HCT116 (cell line): ENCODE results near the gene ZYG11B.
A peak's percentile ranks its signal among the peaks of the same experiment; 100 is the strongest.

Experiments
- ATF3 ChIP-seq: IDR thresholded peaks from 2 replicates; pipeline ENCODE4 v1.6.1; 2012
- CEBPB ChIP-seq: IDR thresholded peaks from 2 replicates; pipeline ENCODE4 v1.6.1; 2012; ENCODE audit warnings: low read depth
- CTCF ChIP-seq, 3 experiments: fragments of 200-600 bp in 1 of 3; sonication (generic) in 1 of 3; IDR thresholded peaks in 2 of 3; conservative IDR thresholded peaks in 1 of 3; 2 replicates each; pipeline ENCODE4 v1.5.1; 2012 to 2017; ENCODE audit warnings: low read depth in 2 of 3, low read length in 2 of 3, antibody characterized with exemption in 1 of 3, borderline replicate concordance in 1 of 3, control low read depth in 1 of 3, mild to moderate bottlenecking in 1 of 3, mixed read lengths in 1 of 3, mixed run types in 1 of 3, moderate library complexity in 1 of 3; ENCODE audit not compliant: insufficient read depth in 1 of 3
- EZH2 ChIP-seq: fragments of 200-600 bp; sonication (generic); IDR thresholded peaks from 2 replicates; pipeline ENCODE4 v1.6.1; 2017; ENCODE audit warnings: antibody characterized with exemption, mixed run types
- EZH2phosphoT487 ChIP-seq: fragments of 200-600 bp; IDR thresholded peaks from 2 replicates; pipeline ENCODE4 v1.6.1; 2018; ENCODE audit warnings: antibody characterized with exemption, borderline replicate concordance
- JUND ChIP-seq: IDR thresholded peaks from 2 replicates; pipeline ENCODE4 v1.6.1; 2012
- MAX ChIP-seq: IDR thresholded peaks from 2 replicates; pipeline ENCODE4 v1.6.1; 2012
- POLR2A ChIP-seq: IDR thresholded peaks from 2 replicates; pipeline ENCODE4 v1.7.0; 2011; ENCODE audit warnings: borderline replicate concordance; ENCODE audit not compliant: insufficient read depth, insufficient read length; ENCODE audit errors: extremely low read depth
- POLR2AphosphoS5 ChIP-seq: IDR thresholded peaks from 2 replicates; pipeline ENCODE4 v1.6.1; 2011; ENCODE audit warnings: mild to moderate bottlenecking, low read depth, low read length, moderate library complexity
- REST ChIP-seq: IDR thresholded peaks from 2 replicates; pipeline ENCODE4 v1.6.1; 2012; ENCODE audit warnings: low read depth
- SIN3A ChIP-seq: IDR thresholded peaks from 2 replicates; pipeline ENCODE4 v1.6.1; 2012; ENCODE audit warnings: low read depth
- SRF ChIP-seq: IDR thresholded peaks from 2 replicates; pipeline ENCODE4 v1.6.1; 2012; ENCODE audit warnings: low read depth
- TCF7L2 ChIP-seq: IDR thresholded peaks from 2 replicates; pipeline ENCODE4 v1.7.0; 2011; ENCODE audit warnings: borderline replicate concordance, inconsistent platforms; ENCODE audit not compliant: insufficient read depth, insufficient read length; ENCODE audit errors: extremely low read depth
- ZNF274 ChIP-seq: fragments of 200-500 bp; sonication (Bioruptor generic); IDR thresholded peaks from 2 replicates; pipeline ENCODE4 v1.6.1; 2014; ENCODE audit warnings: mild to moderate bottlenecking, low read depth, low read length, inconsistent platforms

- no peak for TF ChIP-seq EZH2
- no peak for TF ChIP-seq REST
- TF ChIP-seq CTCF (IDR thresholded peaks at IDR 0.05 in 2 of 3, conservative IDR thresholded peaks at IDR 0.05 in 1 of 3; ENCODE audit: borderline replicate concordance in 1 of 3, insufficient read depth in 1 of 3, low read depth in 2 of 3, low read length in 2 of 3) = no peak
- no peak; the same call in 1 of the 2 replicates for TF ChIP-seq CEBPB
- TF ChIP-seq POLR2A = no peak
- TF ChIP-seq JUND = no peak
- TF ChIP-seq ATF3 = no peak
- no peak for TF ChIP-seq SIN3A
- no peak for TF ChIP-seq ZNF274
- TF ChIP-seq EZH2phosphoT487 = no peak
- peak; percentile 96 for TF ChIP-seq MAX
- no peak for TF ChIP-seq TCF7L2
- TF ChIP-seq POLR2AphosphoS5 = 0 out of 2 replicates have a peak, but pooled peaks have one; percentile 22
- TF ChIP-seq SRF = no peak
These were observed 23.1 kb upstream of the ZYG11B start for GRCh38 chr1:52702886-52703787.
